Ishikawa (cell line): Measurements from ENCODE around the gene ACTRT2.

Experiments
- CEBPB ChIP-seq: IDR thresholded peaks from 2 replicates; pipeline ENCODE4 v1.6.1; 2012
- CREB1 ChIP-seq: IDR thresholded peaks from 2 replicates; pipeline ENCODE4 v1.6.1; 2012; ENCODE audit warnings: low read depth
- EGR1 ChIP-seq: IDR thresholded peaks from 2 replicates; pipeline ENCODE4 v1.6.1; 2012
- EP300 ChIP-seq: IDR thresholded peaks from 2 replicates; pipeline ENCODE4 v1.6.1; 2012; ENCODE audit warnings: borderline replicate concordance
- FOXM1 ChIP-seq: IDR thresholded peaks from 2 replicates; pipeline ENCODE4 v1.6.1; 2012; ENCODE audit warnings: low read depth, borderline replicate concordance
- MAX ChIP-seq: IDR thresholded peaks from 2 replicates; pipeline ENCODE4 v1.6.1; 2012
- NFIC ChIP-seq: IDR thresholded peaks from 2 replicates; pipeline ENCODE4 v1.6.1; 2012
- RAD21 ChIP-seq: IDR thresholded peaks from 2 replicates; pipeline ENCODE4 v1.6.1; 2012; ENCODE audit warnings: low read depth
- REST ChIP-seq: IDR thresholded peaks from 2 replicates; pipeline ENCODE4 v1.6.1; 2012; ENCODE audit warnings: low read depth, mild to moderate bottlenecking
- TAF1 ChIP-seq: IDR thresholded peaks from 2 replicates; pipeline ENCODE4 v1.6.1; 2012; ENCODE audit warnings: low read depth, mild to moderate bottlenecking
- TCF12 ChIP-seq: IDR thresholded peaks from 2 replicates; pipeline ENCODE4 v1.6.1; 2012; ENCODE audit warnings: low read depth
- TEAD4 ChIP-seq: IDR thresholded peaks from 2 replicates; pipeline ENCODE4 v1.6.1; 2012
- USF1 ChIP-seq: IDR thresholded peaks from 2 replicates; pipeline ENCODE4 v1.6.1; 2012
- YY1 ChIP-seq: IDR thresholded peaks from 2 replicates; pipeline ENCODE4 v1.6.1; 2012; ENCODE audit warnings: low read depth
- ZBTB7A ChIP-seq: IDR thresholded peaks from 2 replicates; pipeline ENCODE4 v1.6.1; 2012; ENCODE audit warnings: low read depth

Gene ACTRT2

GRCh38 chr1:3001471-3002348, 19.6 kb upstream of the ACTRT2 start:
- TF ChIP-seq ZBTB7A (no peak), EP300 (no peak)

GRCh38 chr1:3002349-3003038, 18.8 kb upstream of the ACTRT2 start:
- TF ChIP-seq FOXM1 (no peak), MAX (no peak), RAD21 (no peak)

- TF ChIP-seq ZBTB7A (no peak), CEBPB (no peak), CREB1 (no peak), TAF1 (no peak), NFIC (no peak), EGR1 (no peak)
Observed at GRCh38 chr1:3003039-3003940, 18.0 kb upstream of the ACTRT2 start.

GRCh38 chr1:3003941-3004270, 17.4 kb upstream of the ACTRT2 start:
- no peak for TF ChIP-seq REST
- TF ChIP-seq ZBTB7A: no peak
- TF ChIP-seq RAD21: no peak
- TF ChIP-seq TEAD4: no peak
- no peak for TF ChIP-seq NFIC

GRCh38 chr1:3004285-3005205, 16.7 kb upstream of the ACTRT2 start:
- TF ChIP-seq TEAD4 (no peak), ZBTB7A (no peak), TCF12 (no peak)

- TF ChIP-seq FOXM1 (no peak), USF1 (no peak), TEAD4 (no peak), YY1 (no peak), EGR1 (no peak), NFIC (no peak), CREB1 (no peak), REST (no peak)
Observed at GRCh38 chr1:3005771-3006170, 15.5 kb upstream of the ACTRT2 start.
